Spinal cord (tissue), 10 donors: ENCODE data around the gene MRC2. TPM values are rescaled to one million over a fixed set of nuclear protein-coding genes. Genes with fewer than 3 reads are reported as not detected.

Experiments
- DNase-seq, 6 donors: peaks; one replicate each; pipeline versions ENCODE4 v3.0.0 to v3.0.0-alpha.2; 2013 to 2015; ENCODE audit warnings: low spot score in 6 of 6, low read depth in 4 of 6
- H3K27ac ChIP-seq: one replicate; pipeline ENCODE4 v1.5.1; 2013; ENCODE audit warnings: low read depth, low read length, control low read depth
- H3K27me3 ChIP-seq: one replicate; pipeline ENCODE4 v1.6.1; 2013; ENCODE audit warnings: low read length; ENCODE audit not compliant: control insufficient read depth, insufficient read depth
- H3K36me3 ChIP-seq: one replicate; pipeline ENCODE4 v1.6.1; 2013; ENCODE audit warnings: low read length; ENCODE audit not compliant: control insufficient read depth, insufficient read depth
- H3K4me1 ChIP-seq: one replicate; pipeline ENCODE4 v1.6.1; 2013; ENCODE audit warnings: low read length; ENCODE audit not compliant: control insufficient read depth, insufficient read depth
- H3K4me3 ChIP-seq: one replicate; pipeline ENCODE4 v1.5.1; 2013; ENCODE audit warnings: low read depth, low read length, control low read depth
- H3K9me3 ChIP-seq: one replicate; pipeline ENCODE4 v1.6.1; 2013; ENCODE audit warnings: low read length; ENCODE audit not compliant: control insufficient read depth, insufficient read depth
- WGBS: methylation state at CpG from one replicate; pipeline ENCODE4 v1.1.5; 2013; ENCODE audit warnings: missing lambda C conversion rate; ENCODE audit not compliant: insufficient coverage; 5-methylcytosine and 5-hydroxymethylcytosine counted together
- polyA plus RNA-seq, 2 donors: library from polyadenylated mRNA; unstranded; fragments of 120-200 nt; gene quantifications; one replicate each; pipeline ENCODE4 v1.2.1, GENCODE V29; 2013; ENCODE audit not compliant: insufficient read length in 2 of 2
- total RNA-seq, 2 donors: library from RNA; depleted of rRNA in 1 of 2; stranded (reverse); fragments of 120-200 nt in 1 of 2; fragments of >200 nt in 1 of 2; gene quantifications; one replicate each; pipeline versions ENCODE4 v1.2.3 to v1.2.4, GENCODE V29; 2013 to 2014
- donor health status: healthy.

The MRC2 gene
- total and polyA plus RNA-seq, 4 donors: 64.4 to 160 (median 79.7) TPM

DNA sequence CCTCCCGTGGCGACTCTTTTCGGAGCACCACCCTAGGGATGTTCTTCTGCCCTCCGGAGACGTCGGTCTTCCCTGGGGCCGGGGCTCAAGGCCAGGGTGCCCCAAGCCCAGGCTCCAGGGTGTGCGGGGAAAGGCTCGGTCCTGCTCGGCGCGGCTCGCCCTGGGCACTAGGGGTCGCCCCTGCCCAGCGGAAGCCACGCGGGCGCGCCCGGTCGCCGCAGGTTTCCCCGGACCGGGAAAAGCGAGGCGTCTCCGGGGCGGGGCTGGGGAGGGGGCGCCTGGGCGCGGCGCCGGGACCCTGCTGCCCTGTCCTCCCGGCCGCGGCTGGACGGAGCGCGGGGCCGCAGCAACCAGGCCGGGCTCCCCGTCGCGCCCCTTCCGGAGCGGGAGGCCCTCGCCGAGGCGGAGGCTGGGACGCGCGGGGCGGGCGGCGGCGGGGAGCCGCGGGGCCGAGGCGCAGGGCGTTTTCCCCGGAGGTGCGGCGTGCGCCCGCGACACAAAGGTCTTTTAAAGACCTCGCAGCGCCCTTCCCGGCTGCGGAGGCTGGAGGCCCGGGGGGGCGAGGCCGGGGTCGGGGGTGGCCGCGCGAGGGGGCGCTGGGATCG, 76.4 kb downstream of the MRC2 start:
- Histone ChIP-seq H3K27ac (peak overlapping the region; percentile 81), H3K4me3 (peak overlapping the region; percentile 46), H3K27me3 (no peaks in the 10 kb centered on the region), H3K9me3 (peaks cover 4% of the 10 kb centered on the region), H3K36me3 (peaks cover 2% of the 10 kb centered on the region), H3K4me1 (peaks cover 48% of the 10 kb centered on the region)
- DNase-seq: peak in 3 of 6 donors; percentile 69 to 93 (median 89)
- under 1% methylated on average over 80 of the region's 80 CpGs for WGBS

DNA sequence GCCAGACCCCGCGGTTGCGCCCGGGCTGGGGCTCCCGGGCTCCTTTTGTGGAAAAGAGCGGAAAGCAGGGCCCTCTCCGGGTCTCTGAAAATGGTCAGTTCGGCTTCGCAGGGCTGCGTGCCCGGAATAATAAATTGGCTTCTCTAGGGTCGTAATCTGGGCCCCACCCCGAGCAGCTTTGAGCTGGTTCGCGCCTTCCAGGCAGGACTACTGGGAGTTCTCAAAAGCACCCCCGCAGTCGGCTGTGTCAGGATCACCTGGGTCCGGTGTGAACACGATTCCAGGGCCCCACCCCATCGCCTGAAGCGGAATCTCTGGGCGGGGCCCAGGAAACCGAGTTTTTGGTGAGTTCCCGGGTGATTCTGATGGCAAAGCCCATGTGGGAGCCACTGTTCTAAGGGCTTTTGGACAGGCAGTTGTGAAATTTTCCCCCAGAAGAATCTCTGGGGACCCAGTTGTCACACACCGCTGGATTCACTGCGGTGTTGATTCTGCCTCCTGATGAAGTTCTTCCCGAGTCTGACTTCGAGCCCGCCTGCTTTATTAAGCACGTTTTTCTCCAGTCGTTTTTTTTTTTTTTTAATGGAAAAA, 77.0 kb downstream of the MRC2 start:
- H3K4me3 ChIP-seq: peak overlapping the region; percentile 46
- peak in 3 of 6 donors; percentile 31 to 87 (median 85) for DNase-seq
- under 1% methylated on average over 26 of the region's 31 CpGs for whole genome bisulfite sequencing
- peak overlapping the region; percentile 81 for H3K27ac ChIP-seq
- peaks cover 48% of the 10 kb centered on the region for H3K4me1 ChIP-seq
- H3K27me3 ChIP-seq: no peaks in the 10 kb centered on the region
- peaks cover 2% of the 10 kb centered on the region for H3K36me3 ChIP-seq
- H3K9me3 ChIP-seq: peaks cover 6% of the 10 kb centered on the region

DNA sequence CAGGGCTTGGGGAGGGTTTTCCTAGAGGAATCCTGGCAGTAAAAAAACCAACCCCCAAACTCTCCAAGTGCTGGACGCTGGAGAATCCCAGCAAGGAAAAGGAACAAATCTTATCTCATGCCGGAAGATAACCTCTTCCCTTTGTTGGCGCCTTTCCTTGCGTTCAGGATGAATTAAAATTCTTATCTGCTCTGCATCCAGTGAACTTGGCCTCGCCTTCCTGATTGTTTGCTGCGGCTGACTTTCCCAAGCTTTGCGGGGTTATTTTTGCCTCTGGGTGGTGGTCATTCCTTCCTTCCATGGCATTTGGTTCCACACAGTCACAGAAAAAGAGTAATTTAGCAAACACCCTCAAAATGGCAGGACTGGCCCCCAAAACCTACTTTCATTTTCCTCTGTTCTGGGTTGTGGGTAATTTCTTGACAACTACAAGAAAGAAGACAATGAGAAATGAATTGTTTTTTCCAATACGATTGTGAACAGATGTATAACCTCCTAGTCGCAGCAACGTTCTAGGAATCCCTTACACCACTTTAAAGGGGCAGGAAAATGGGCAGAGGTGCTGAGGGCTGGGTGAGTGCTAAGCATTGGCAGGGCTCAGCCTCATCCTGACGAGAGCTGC, 77.8 kb downstream of the MRC2 start:
- Histone ChIP-seq H3K4me1 (peaks cover 48% of the 10 kb centered on the region), H3K36me3 (peaks cover 2% of the 10 kb centered on the region), H3K27me3 (no peaks in the 10 kb centered on the region), H3K27ac (peak overlapping the region; percentile 81), H3K9me3 (peaks cover 6% of the 10 kb centered on the region), H3K4me3 (peak overlapping the region; percentile 46)
- DNase-seq: peak in 4 of 6 donors; percentile 23 to 75 (median 50)
- WGBS: 6% methylated on average over 4 of the region's 11 CpGs

- Histone ChIP-seq H3K27me3 (no peaks in the 10 kb centered on the region), H3K36me3 (peaks cover 2% of the 10 kb centered on the region), H3K4me3 (peak overlapping the region; percentile 46), H3K9me3 (peaks cover 6% of the 10 kb centered on the region), H3K4me1 (peaks cover 48% of the 10 kb centered on the region), H3K27ac (peak overlapping the region; percentile 81)
- DNase-seq: peak in 4 of 6 donors; percentile 57 to 91 (median 70)
- 12% methylated on average over 12 of the region's 14 CpGs for WGBS
Measured at GRCh38 chr17:62705778-62706597, 78.5 kb downstream of the MRC2 start.

GRCh38 chr17:62706598-62707424, 79.3 kb downstream of the MRC2 start:
- 71% methylated on average over 19 of the region's 20 CpGs for WGBS

GRCh38 chr17:62707425-62707739, 79.9 kb downstream of the MRC2 start:
- H3K27ac ChIP-seq: no peak overlapping the region
- H3K4me3 ChIP-seq: no peak overlapping the region
- H3K4me1 ChIP-seq: peaks cover 52% of the 10 kb centered on the region

More at GRCh38 chr17:62706598-62707424, 79.3 kb downstream of the MRC2 start:
- Histone ChIP-seq H3K9me3 (peaks cover 6% of the 10 kb centered on the region), H3K27me3 (no peaks in the 10 kb centered on the region), H3K36me3 (peaks cover 2% of the 10 kb centered on the region), H3K4me3 (no peak overlapping the region), H3K27ac (peak overlapping the region; percentile 81), H3K4me1 (peaks cover 46% of the 10 kb centered on the region)
- no peak for DNase-seq

DNA sequence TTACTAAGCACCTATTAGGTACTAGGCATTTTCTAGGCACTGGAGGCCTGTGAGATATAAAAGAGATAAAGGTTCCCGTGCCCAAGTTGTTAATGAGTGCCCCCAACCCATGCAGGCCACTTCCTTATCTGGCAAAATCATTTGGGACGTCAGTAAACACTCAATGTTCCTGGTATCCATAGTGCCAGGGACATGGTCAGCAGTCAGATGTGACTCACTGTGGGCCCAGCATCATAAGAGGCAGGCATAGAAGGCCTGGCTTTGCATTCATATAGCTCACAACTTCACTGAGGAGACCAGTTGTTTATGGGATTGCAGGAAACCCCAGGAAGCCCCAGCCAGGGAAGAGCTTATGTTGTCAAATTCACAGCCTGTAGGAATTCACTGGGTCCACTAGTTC, 81.1 kb downstream of the MRC2 start:
- H3K27ac ChIP-seq: no peak overlapping the region
- peaks cover 56% of the 10 kb centered on the region for H3K4me1 ChIP-seq
- WGBS: 95% methylated on average over 2 of the region's 2 CpGs
- H3K36me3 ChIP-seq: no peaks in the 10 kb centered on the region
- H3K9me3 ChIP-seq: peaks cover 6% of the 10 kb centered on the region
- no peaks in the 10 kb centered on the region for H3K27me3 ChIP-seq
- no peak for DNase-seq
- H3K4me3 ChIP-seq: no peak overlapping the region

More at GRCh38 chr17:62707425-62707739, 79.9 kb downstream of the MRC2 start:
- WGBS: 80% methylated on average over 1 of the region's 9 CpGs
- Histone ChIP-seq H3K36me3 (peaks cover 2% of the 10 kb centered on the region), H3K27me3 (no peaks in the 10 kb centered on the region), H3K9me3 (peaks cover 6% of the 10 kb centered on the region)
- DNase-seq: no peak

DNA sequence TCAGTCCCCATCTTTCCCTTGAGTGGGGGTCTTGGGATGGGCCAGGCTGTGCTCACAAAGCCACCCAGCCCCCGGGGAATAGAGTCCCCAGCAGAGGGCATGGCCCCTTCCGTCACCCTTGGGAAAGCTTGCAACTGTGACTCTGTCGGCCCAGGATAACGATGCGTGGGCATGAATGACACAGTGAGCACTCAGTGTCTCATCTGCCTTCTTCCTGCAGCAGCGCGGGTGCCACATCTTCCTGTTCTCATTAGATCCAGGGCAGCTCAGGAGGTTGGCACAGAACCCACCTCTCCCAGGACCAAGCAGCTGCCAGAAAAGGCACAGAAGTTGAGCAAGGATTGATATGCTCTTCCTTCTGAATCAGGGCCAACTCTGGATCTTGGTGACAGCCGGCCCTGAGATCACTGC, 84.7 kb downstream of the MRC2 start:
- peaks cover 6% of the 10 kb centered on the region for H3K9me3 ChIP-seq
- H3K27me3 ChIP-seq: no peaks in the 10 kb centered on the region
- no peak overlapping the region for H3K4me3 ChIP-seq
- peaks cover 31% of the 10 kb centered on the region for H3K4me1 ChIP-seq
- peak in 1 of 6 donors; percentile 45 for DNase-seq
- H3K27ac ChIP-seq: no peak overlapping the region
- WGBS: 35% methylated on average over 7 of the region's 8 CpGs
- H3K36me3 ChIP-seq: no peaks in the 10 kb centered on the region
